ENCODE data around the gene PRDM1. TPM values are rescaled to one million over a fixed set of nuclear protein-coding genes. Genes with fewer than 3 reads are reported as not detected.

Gene PRDM1
- total RNA-seq, 1 donor from 2014 or later: 17.5 TPM

DNA sequence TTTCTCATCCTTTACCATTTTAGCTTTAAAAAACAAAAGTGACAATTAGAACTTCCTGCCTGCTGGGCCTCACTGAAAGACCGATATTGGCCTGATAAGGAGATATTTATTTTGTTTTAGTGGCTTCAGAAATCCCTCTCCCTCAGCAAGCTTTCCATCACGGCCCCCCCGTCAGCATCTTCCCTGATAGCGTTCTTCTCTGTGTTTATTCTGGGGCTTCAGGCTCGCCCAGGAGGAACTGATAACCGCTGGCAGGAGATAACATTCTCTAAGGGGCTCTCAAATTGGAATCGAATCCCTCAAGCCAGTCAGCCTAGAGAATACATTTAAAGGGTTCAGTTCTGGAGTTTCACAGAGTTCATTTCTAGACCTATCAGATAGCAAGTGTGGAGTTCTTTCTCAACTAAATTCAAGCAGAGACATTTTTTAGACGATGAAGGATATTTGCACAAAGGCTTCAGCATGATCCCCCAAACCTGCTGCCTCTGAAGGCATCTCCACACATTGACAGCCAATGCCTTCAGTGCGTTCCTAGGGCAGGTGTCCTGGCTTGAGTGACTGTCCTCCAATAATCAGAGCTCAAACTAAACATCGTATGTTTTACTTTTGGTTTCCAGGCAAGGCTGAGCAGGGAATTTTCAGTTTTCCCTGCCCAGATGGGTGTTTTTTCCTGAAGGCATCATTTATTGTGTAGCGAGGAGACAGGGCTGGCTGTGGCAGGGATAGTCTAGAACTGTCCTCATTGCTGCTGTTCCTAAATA is 17.0 kb downstream of the PRDM1 start:
- intact Hi-C loops (cut with DNase I): no loop called here
- Histone ChIP-seq H3K36me3 (peaks cover 30% of the 10 kb centered on the region), H3K27ac (peak overlapping the region; percentile 55), H3K4me3 (peak overlapping the region; percentile 51), H3K4me1 (peaks cover 20% of the 10 kb centered on the region), H3K9me3 (no peaks in the 10 kb centered on the region), H3K27me3 (peaks cover 22% of the 10 kb centered on the region)
- DNase-seq (no peak), ATAC-seq (no peak)
- TF ChIP-seq, protein P1, sequence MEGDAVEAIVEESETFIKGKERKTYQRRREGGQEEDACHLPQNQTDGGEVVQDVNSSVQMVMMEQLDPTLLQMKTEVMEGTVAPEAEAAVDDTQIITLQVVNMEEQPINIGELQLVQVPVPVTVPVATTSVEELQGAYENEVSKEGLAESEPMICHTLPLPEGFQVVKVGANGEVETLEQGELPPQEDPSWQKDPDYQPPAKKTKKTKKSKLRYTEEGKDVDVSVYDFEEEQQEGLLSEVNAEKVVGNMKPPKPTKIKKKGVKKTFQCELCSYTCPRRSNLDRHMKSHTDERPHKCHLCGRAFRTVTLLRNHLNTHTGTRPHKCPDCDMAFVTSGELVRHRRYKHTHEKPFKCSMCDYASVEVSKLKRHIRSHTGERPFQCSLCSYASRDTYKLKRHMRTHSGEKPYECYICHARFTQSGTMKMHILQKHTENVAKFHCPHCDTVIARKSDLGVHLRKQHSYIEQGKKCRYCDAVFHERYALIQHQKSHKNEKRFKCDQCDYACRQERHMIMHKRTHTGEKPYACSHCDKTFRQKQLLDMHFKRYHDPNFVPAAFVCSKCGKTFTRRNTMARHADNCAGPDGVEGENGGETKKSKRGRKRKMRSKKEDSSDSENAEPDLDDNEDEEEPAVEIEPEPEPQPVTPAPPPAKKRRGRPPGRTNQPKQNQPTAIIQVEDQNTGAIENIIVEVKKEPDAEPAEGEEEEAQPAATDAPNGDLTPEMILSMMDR (IDR thresholded peaks at IDR 0.05): no peak

- Histone ChIP-seq H3K36me3 (peaks cover 30% of the 10 kb centered on the region), H3K4me3 (peak overlapping the region; percentile 51), H3K27me3 (peaks cover 19% of the 10 kb centered on the region), H3K4me1 (peaks cover 15% of the 10 kb centered on the region), H3K9me3 (no peaks in the 10 kb centered on the region), H3K27ac (peak overlapping the region; percentile 55)
- intact Hi-C loops (cut with DNase I): no loop called here
- no peak for DNase-seq
- peak; percentile 81 for ATAC-seq
- TF ChIP-seq, protein P1 (IDR thresholded peaks at IDR 0.05): no peak
These were observed 17.6 kb downstream of the PRDM1 start for GRCh38 chr6:106103728-106104109.

GRCh38 chr6:106104476-106104875 is 18.3 kb downstream of the PRDM1 start:
- Histone ChIP-seq H3K27me3 (peaks cover 19% of the 10 kb centered on the region), H3K4me1 (peaks cover 12% of the 10 kb centered on the region), H3K27ac (no peak overlapping the region), H3K4me3 (no peak overlapping the region), H3K36me3 (peaks cover 30% of the 10 kb centered on the region), H3K9me3 (no peaks in the 10 kb centered on the region)
- TF ChIP-seq, protein P1 (IDR thresholded peaks at IDR 0.05): no peak
- ATAC-seq (no peak), DNase-seq (no peak)
- intact Hi-C loops (cut with DNase I): no loop called here

DNA sequence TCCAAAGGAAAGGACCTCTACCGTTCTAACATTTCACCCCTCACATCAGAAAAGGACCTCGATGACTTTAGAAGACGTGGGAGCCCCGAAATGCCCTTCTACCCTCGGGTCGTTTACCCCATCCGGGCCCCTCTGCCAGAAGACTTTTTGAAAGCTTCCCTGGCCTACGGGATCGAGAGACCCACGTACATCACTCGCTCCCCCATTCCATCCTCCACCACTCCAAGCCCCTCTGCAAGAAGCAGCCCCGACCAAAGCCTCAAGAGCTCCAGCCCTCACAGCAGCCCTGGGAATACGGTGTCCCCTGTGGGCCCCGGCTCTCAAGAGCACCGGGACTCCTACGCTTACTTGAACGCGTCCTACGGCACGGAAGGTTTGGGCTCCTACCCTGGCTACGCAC is 18.8 kb downstream of the PRDM1 start:
- H3K27ac ChIP-seq: no peak overlapping the region
- TF ChIP-seq, protein P1 (IDR thresholded peaks at IDR 0.05): no peak
- peaks cover 16% of the 10 kb centered on the region for H3K27me3 ChIP-seq
- ATAC-seq: peak; percentile 16
- intact Hi-C loops (cut with DNase I): no loop called here
- H3K4me1 ChIP-seq: peaks cover 12% of the 10 kb centered on the region
- H3K9me3 ChIP-seq: no peaks in the 10 kb centered on the region
- H3K4me3 ChIP-seq: no peak overlapping the region
- DNase-seq: no peak
- H3K36me3 ChIP-seq: peaks cover 30% of the 10 kb centered on the region

DNA sequence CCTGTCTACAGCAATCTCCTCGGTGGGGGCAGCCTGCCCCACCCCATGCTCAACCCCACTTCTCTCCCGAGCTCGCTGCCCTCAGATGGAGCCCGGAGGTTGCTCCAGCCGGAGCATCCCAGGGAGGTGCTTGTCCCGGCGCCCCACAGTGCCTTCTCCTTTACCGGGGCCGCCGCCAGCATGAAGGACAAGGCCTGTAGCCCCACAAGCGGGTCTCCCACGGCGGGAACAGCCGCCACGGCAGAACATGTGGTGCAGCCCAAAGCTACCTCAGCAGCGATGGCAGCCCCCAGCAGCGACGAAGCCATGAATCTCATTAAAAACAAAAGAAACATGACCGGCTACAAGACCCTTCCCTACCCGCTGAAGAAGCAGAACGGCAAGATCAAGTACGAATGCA is 19.4 kb downstream of the PRDM1 start:
- peaks cover 30% of the 10 kb centered on the region for H3K36me3 ChIP-seq
- no peak for DNase-seq
- intact Hi-C loops (cut with DNase I): no loop called here

More for the DNA sequence above, 19.4 kb downstream of the PRDM1 start:
- peaks cover 12% of the 10 kb centered on the region for H3K4me1 ChIP-seq
- H3K4me3 ChIP-seq: no peak overlapping the region
- H3K27me3 ChIP-seq: peaks cover 11% of the 10 kb centered on the region
- H3K27ac ChIP-seq: no peak overlapping the region
- H3K9me3 ChIP-seq: no peaks in the 10 kb centered on the region
- no peak for ATAC-seq
- TF ChIP-seq, protein P1 (IDR thresholded peaks at IDR 0.05): no peak

All from upper lobe of right lung (tissue), 1 donor.